ENCODE results near the gene ZNF467.

DNA sequence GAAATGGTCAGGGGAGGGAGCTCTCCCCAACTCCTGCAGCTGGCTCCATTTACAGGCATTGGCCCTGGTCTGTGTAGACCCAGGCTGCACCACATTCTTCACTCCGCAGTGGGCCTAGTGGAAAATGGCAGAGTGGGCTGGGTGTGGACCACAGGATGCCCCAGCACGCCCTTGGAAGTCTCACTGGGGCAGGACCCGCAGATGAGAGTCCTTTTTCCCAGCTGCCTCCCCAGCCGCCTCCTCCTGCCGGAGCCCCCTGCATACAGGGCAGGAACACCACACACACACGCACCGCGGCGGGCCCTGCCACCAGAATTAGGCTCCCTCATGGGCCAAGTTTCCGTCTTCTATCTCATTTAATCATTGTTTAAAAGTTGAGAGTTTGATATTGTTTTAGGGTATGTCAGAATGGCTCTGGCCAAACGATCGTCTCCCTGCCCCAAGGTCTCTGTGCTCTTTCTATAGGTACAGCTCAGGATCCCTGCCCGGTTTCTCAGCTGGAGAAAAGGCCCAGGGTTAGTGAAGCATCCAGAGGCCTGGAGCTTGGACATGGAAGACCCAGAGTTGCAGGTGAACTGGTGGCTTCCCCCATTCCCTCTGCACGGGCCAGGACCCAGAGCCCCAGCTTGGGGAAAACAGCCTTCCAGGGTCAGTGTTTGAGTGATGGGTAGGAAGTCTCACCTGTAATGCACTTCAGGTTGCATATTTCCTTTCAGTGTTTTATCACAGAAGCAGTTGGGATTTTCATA lies 42.0 kb downstream of the ZNF467 start:
- TF ChIP-seq CTCF (IDR thresholded peaks at IDR 0.05; ENCODE audit: low read depth, low read length) (no peak), POLR2A (IDR thresholded peaks at IDR 0.05; ENCODE audit: extremely low read depth, insufficient read length) (no peak)
